GM10847 (cell line): ENCODE data around the gene OSBP2.

Experiments
- POLR2A ChIP-seq: IDR thresholded peaks from 2 replicates; pipeline ENCODE4 v1.6.1; 2011; ENCODE audit not compliant: insufficient read length; ENCODE audit errors: extremely low read depth

The OSBP2 gene

GRCh38 chr22:30880847-30881246 is 186.2 kb downstream of the OSBP2 start:
- TF ChIP-seq POLR2A = no peak

GRCh38 chr22:30881361-30882183 is 186.9 kb downstream of the OSBP2 start:
- no peak for TF ChIP-seq POLR2A

GRCh38 chr22:30882184-30882717 is 187.6 kb downstream of the OSBP2 start:
- no peak for TF ChIP-seq POLR2A

- TF ChIP-seq POLR2A = no peak
These were observed 188.4 kb downstream of the OSBP2 start for GRCh38 chr22:30882974-30883533.

GRCh38 chr22:30883586-30884145 is 189.0 kb downstream of the OSBP2 start:
- no peak for TF ChIP-seq POLR2A

- no peak for TF ChIP-seq POLR2A
These were observed 189.7 kb downstream of the OSBP2 start for GRCh38 chr22:30884211-30885000.

GRCh38 chr22:30885001-30885366 is 190.3 kb downstream of the OSBP2 start:
- TF ChIP-seq POLR2A = no peak

- TF ChIP-seq POLR2A = no peak
These were observed 190.9 kb downstream of the OSBP2 start for GRCh38 chr22:30885591-30885990.

- no peak for TF ChIP-seq POLR2A
These were observed 192.8 kb downstream of the OSBP2 start for GRCh38 chr22:30887453-30887852.

GRCh38 chr22:30887861-30888260 is 193.2 kb downstream of the OSBP2 start:
- TF ChIP-seq POLR2A = no peak

- TF ChIP-seq POLR2A = no peak
These were observed 194.8 kb downstream of the OSBP2 start for GRCh38 chr22:30889268-30889995.

- no peak for TF ChIP-seq POLR2A
These were observed 195.4 kb downstream of the OSBP2 start for GRCh38 chr22:30889996-30890480.

- TF ChIP-seq POLR2A = no peak
These were observed 196.2 kb downstream of the OSBP2 start for GRCh38 chr22:30890686-30891442.

- TF ChIP-seq POLR2A = no peak
These were observed 196.7 kb downstream of the OSBP2 start for GRCh38 chr22:30891443-30891755.
